K562 treated with DMSO at 1 percent for 12 hours (cell line): ENCODE results near the gene ANXA5. TPM values are rescaled to one million over a fixed set of nuclear protein-coding genes. Genes with fewer than 3 reads are reported as not detected.

Experiments used
- total RNA-seq: library from RNA; unstranded; fragments of 300-600 nt; gene quantifications from 2 replicates; pipeline ENCODE4 v1.2.3, GENCODE V29; 2022; ENCODE audit not compliant: insufficient read depth

Gene ANXA5
- total RNA-seq: 110 and 177 TPM in 2 replicates

DNA sequence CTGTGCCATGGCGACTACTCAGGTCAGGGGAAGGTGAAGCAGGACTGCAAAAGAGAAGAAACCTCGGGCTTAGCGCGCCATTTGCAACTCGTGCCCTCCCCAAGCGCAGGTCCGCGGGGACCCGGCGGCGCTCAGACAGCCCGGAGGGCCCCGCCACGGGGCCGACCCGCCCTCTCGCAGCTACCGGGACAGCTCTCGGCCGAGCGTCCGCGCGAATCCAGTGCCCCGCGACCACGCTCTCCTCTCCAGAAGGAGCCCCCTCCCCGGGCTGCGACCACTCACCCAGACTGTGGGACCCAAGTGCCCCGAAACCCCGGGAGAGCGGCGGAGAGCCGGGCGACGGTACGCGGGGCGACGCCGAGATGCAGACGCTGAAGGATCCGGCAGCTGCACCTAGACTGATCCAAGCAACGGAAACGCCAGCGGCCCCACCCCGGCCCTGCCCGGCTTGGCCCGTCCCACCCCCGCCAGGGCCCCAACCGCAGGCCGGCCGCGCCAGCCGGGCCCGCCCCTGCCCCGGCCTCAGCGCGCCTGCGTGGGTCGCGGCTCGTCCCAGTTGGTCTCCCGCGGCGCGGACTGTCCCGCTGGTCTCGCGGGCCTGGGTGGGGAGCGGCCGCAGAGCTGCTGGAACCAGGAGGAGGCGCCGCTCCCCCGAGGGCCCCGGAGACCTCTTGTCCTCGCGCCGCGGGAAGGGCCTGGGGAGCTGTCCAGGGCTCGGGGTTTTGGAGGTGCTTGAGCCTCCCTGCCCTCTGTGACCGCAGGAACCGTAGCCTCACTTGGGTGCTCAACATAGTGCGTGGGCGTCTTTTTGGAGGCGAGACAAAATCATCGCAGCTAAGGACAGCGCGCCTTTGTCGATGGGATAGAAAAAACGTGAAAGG, at the start of gene ANXA5:
Gene ANXA5, minus strand, starts transcription at position 400 of the 881 bp plus-strand sequence. Its CDS starts 391 bp downstream, at position 9.

Other genes starting within 250 kb of the ANXA5 start
- gene SMIM43, start 68.2 kb upstream of the ANXA5 start, total RNA-seq: not detected in 2 replicates
- 43.3 and 68.5 TPM in 2 replicates for gene EXOSC9, start 104.3 kb upstream of the ANXA5 start, total RNA-seq
- gene CCNA2, start 126.9 kb upstream of the ANXA5 start, total RNA-seq: 53.3 and 121 TPM in 2 replicates
- 4.2 and 12.0 TPM in 2 replicates for gene BBS7, start 173.5 kb upstream of the ANXA5 start, total RNA-seq